GM19463 (cell line): ENCODE results near the gene DKK1.

Experiments
- ATAC-seq: cut with Tn5 transposase; IDR thresholded peaks from one replicate; pipeline ENCODE4 v1.9.1; 2021; ENCODE audit warnings: mild to moderate bottlenecking, moderate library complexity; ENCODE audit not compliant: unreplicated experiment

Gene DKK1

DNA sequence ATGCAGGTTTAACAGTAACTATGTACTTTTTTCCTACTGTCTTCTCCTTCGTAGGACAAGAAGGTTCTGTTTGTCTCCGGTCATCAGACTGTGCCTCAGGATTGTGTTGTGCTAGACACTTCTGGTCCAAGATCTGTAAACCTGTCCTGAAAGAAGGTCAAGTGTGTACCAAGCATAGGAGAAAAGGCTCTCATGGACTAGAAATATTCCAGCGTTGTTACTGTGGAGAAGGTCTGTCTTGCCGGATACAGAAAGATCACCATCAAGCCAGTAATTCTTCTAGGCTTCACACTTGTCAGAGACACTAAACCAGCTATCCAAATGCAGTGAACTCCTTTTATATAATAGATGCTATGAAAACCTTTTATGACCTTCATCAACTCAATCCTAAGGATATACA lies 2.4 kb downstream of the DKK1 start:
- no peak for ATAC-seq

DNA sequence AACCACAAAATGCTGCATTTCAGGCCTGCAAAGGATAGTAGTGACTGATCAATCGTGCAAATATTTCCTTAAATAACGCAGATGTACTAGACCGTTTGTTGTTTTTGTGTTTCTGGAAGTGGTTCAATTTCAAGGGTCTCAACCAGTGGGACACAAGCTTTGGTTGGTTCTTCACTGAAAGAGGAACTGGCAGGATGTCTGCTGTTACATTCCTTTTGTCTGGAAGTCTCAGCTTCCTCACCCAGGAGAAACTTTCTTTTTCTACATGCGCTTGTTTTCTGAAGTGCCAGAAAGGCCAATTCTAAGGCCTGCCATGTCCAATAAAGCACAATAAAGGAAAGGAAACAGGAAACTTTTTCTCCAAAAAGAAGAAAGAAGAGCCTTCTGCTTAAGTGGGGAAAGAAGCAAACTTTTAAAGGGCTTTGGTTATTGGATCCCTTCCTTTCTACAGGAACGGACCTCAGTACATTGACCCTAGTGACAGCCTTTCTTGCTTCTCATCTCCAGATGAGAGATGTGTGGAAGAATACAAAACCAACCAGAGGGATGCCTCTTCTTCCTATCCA lies 4.1 kb downstream of the DKK1 start:
- no peak for ATAC-seq

DNA sequence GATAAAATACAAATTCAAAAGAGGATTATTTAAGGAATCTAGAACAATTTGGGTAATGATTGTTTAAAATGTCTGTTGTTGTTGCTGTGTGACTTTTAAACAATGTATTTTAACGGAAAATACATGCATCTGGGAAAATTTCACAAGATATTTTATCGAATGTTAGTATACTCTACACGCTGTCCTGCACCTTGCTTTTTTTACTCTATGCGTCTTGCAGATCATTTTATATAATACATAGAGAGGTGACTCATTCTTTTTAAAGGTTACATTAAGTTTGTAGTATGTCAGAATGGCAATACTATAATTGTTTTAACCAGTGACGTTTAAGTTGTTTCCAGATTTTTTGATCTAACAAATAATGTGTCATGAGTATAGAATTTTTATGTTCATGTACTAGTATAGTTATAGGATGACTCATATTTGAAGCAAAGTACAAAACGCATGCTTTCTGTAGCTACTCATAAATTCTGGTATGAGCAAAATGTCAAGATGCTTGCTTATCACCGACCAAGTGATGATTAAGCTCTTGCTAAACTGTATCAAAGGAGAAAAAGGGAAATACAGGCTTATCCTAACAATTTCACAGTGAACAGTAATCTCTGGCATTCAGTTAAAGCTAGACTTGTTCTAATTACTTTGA lies 4.9 kb downstream of the DKK1 start:
- no peak for ATAC-seq

DNA sequence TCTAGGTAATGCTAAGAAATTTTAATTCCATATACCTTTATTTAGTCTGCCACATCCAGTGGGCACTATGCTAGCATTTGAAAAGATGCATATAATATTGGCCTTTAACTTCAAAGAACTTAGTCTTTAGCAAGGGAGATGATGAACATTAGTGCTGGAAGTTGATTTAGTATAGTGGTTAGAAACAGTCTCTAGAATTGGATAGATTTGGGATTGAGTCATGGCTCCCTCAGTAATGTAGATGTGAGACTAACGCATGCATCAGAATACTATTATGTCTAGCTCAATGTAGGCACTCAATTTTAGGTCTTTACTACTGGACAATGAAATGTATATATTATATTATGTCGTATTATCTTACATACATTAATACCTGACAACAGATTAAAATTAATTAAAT lies 5.8 kb downstream of the DKK1 start:
- no peak for ATAC-seq

DNA sequence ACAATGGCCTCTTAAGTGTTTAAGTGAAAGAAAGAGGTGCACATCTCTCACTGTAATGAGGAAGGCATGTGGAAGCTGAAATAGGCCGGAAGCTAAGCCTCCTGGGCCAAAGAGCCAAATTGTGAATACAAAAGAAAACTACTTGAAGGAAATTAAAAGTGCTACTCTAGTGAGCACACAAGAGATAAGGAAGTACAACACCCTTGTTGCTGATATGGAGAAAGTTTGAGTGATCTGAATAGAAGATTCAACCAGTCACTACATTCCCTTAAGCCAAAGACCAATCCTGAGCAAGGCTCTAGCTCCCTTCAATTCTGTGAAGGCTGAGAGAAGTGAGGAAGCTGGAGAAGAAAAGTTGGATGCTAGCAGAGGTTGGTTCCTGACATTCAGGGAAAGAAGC lies 8.2 kb downstream of the DKK1 start:
- no peak for ATAC-seq

DNA sequence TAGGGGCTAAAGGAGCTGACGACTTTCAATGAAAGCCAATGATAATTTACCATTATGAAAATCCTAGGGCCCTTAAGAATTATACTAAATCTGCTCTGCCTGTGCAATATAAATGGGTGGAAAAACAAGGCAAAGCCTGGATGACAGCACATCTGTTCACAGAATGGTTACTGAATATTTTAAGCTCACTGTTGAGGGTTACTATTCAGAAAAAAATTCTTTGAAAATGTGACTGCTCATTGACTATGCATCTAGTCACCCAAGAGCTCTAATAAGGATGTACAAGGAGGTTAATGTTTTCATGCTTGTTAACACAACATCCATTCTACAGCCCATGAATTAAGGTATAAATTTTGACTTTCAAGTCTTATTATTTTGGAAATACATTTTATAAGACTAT lies 8.9 kb downstream of the DKK1 start:
- no peak for ATAC-seq

DNA sequence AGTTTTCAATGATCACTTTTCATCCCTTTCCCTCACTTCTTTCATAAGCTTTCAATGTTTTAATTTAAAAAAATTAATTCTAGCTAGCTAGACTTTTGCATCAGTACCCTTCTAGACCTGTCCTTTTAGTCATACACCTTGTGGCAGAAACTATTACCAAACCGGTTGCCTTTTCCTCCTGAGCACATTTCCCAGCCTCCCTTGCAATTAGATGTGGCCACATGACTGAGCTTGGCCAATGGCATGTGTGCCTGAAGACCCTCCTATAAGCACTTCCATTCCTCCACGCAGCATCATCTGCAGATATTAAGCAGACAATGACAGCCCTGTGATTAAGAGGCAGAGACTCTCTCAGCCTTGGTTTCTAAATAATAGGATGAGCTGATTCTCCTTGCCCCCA lies 12.3 kb downstream of the DKK1 start:
- ATAC-seq, result no peak

DNA sequence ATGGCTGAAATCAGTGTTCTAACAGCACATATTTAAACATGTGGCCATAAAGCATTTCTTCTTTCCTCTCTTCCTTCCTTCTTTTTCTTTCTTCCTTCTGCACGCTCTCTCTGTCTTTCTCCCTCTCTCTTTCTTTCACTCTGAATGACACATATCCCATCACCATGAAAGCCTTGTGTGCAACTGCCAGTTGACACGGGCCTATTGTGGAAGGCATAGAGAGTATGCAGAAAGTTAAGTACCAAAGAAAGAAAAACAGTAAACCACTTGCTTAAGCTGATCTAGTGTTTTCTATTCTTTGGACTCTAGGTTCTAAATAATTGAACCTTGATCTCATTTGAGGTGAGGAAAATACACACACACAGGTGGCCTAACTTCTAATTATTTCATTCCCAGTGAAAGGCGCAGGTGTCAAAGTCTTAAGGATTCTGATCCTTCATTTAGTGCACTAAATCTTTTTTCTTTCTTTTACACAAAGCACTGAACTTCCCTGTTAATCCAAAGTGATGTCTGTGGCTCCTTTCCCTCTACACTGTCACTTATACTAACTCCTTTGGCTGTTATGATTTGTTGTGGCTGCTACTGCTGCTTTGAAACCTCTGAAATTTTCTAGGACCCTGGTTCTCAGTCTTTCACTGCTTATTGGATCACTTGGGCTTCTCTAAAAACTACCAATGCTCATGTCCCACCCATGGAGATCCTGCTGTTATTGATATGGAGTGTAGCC lies 17.7 kb downstream of the DKK1 start:
- ATAC-seq, result no peak

DNA sequence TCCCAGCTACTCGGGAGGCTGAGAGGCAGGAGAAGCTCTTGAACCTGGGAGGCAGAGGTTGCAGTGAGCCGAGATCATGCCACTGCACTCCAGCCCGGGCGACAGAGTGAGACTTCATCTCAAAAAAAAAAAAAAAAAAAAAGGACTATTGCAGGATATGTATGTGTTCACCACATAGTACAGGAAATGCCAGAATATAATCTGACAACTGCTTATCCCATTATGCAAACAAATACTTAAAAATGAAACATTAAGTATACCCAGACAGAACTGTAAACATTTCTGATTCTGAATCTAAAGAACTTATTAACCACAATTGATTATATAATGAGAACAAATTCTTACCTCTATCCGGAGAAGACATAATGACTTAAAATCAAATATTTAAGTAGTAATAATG lies 18.7 kb downstream of the DKK1 start:
- no peak for ATAC-seq

DNA sequence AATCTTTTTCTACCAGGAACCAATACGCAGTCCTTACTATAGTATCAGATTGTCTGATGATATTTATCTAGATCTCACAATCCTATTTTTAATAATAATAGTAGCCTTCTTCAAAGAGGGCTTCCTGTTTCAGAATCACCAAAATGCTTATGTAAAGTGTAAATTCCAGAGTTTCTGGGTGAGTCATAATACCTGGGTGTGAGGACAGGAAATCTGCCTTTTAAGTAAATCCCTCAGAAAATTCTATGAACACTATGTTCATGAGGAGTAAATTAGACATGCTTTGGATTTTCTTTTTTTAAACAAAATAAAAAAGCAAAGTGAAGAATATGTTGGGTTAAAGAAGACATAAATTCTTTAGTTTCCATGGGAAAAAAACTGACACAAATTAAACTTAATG lies 20.5 kb downstream of the DKK1 start:
- no peak for ATAC-seq

DNA sequence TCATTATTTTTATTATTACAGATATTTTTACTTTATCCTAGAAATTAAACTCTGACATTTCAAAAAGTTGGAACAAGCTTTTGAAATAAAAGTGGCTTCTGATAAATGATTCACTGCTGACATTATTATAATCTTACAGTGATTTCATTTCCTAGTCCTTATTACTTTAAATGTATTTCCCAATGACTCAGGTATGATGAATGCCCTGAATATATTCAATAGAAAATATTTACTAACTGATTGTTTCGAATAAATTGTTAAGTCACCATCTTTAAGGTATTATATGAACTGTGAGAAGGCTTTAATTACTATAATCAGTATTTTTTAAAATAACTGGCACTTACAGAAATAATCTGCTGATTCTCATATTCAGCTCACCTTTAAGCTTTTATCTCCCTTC lies 21.6 kb downstream of the DKK1 start:
- no peak for ATAC-seq

DNA sequence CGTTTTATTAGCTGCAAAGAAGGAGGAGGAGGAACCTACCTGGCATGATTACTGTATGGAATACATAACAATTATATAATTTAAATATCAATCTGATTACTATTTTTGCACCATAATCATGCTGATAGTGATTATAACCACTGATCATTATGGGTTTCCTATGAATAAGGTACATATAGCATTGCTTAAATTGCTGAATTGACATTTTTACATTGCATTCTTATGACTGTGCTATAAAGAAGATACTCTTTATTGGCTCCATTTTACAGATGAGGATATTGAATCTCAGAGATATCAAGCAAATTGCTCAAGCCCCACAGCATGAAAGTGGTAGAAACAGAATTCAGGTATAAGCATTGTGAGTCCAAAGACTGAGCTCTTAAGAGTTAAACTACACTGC lies 23.1 kb downstream of the DKK1 start:
- no peak for ATAC-seq

DNA sequence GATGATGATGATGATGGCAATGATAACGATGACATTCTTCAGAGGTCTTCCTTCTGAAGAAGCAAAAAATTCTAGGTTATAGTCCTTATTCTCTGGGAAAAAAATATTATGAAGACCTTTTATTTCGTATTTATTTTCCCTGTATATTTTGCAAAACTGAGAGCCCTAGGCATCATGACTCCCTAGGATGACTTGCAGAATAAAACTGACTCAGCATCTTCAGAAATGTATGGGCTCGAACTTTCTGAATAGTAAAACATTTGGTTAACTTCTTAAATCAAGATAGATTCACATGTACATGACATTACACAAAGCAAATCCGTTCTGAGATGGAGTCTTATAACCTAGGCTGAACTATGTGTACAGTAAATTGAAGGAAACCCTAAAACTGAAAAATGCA lies 29.4 kb downstream of the DKK1 start:
- ATAC-seq, result no peak

DNA sequence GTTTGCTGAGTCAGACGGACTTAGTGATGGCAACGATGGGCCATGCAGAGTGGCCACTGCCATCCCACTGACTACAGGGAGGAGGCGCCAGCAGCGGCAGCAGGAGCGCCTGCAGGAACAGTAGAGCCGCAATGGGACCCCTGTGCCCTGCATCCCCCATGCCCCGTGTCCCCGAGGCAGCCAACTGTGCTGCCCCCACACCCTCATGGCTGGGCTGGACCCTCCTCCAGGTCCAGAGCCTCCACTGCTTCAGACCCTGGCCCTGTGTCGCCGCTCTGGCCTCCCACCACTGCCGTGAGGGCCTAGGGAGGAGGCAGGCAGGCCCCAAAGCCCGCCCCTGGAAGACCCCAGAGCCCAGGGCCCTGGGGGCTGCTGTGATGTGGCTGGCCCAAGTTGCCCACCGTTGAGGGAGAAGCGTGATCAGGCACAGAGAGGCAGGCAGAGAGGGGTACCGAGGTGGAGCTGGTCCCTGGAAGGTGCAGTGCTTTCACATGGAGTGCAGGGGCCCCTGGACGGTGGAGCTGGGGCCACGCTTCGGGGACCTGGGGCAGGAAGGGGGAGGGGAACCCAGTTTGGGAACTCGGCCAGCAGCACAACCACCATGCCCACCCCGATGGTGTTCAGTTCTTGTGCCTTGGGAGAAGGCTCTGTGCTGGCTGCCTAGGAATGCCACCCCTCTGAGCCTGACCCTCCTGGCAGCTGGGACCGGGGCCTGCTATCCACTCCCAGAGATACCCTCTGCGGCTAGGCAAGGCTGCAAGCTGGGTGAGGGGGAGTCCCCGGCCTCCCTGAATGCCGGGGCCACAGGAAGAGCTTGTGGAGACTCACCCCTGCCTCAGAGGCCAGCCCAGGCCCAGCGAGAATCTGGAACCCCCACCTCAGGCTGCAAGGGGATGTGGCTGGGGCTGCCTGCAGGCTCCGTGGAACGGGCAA lies 32.6 kb downstream of the DKK1 start:
- no peak for ATAC-seq

DNA sequence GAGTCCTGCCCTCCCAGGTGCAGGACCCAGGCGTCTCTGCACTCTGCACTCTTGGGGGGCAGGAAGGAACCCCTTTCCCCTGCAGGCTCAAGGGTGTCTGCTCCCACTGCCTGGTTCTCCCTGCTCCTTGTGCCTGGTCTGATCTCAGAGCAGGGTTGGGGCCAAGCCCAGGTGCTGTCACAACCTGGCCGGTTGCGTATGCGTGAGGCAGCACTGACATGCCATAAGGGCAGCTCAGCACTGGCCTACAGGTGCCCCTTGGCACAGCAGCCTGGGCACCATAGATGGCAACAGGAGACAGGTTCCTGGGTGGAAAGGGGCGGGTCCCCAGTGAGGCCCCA lies 33.2 kb downstream of the DKK1 start:
- ATAC-seq, result no peak

DNA sequence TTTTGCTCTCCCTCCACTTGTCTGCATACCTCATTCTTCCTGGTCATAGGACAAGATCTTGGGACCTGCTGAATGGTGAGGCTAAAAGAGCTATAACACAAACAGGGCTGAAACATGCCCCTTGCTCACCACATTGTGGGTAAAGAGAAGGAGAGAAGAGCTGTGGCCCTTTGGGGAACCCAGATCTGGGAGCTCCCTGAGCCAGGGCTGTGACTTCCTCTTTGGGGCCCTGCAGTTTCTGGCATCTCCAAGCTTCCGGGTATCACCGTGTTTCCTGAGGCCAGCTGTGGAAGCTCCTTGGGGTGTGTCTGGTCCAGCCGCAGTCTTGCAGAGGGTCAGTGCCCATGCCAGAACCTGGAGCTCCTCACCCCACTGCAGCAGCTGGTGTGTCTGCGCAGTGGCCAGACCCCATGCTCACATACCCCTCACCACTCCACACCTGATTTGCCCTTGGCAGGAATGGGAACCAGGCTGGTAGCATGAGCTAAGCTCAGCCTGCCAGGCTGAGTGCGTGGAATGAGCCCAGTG lies 34.0 kb downstream of the DKK1 start:
- ATAC-seq, result no peak

DNA sequence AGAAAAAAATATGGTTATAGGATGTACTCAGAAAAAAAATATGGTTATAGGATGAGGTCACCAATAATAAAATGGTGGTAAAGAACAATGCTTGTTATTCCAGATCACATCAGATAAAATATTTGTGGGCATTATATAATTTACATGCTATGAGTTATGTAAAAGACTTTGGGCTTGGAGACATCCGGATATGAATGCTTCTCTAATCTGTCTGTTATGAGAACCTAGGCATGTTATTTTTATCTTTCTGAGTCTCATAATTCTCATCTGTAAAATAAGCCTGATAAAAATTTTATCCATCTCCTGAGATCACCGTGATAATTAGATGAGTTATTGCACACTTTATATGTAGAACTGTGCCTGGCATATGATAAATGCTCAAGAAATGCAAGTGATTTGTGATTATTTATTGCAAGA lies 37.8 kb downstream of the DKK1 start:
- ATAC-seq, result no peak

DNA sequence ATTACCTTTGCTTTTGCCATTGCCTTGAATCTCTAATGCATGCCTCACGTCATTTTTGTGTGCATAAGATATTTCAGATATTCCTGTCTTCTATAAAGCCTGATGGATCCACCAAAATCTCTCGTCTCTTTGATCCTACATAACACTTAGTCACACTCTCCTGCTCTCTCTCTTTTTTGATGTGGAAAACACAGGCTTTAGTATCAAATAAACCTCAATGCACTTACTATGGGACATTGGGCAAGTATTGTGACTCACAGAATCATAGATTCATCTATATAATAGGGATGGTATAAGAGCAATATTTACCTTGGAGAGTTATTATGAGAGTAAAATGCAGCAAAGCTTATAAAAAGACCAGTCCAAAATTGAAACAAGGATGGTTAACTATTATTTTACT lies 39.1 kb downstream of the DKK1 start:
- ATAC-seq, result no peak

DNA sequence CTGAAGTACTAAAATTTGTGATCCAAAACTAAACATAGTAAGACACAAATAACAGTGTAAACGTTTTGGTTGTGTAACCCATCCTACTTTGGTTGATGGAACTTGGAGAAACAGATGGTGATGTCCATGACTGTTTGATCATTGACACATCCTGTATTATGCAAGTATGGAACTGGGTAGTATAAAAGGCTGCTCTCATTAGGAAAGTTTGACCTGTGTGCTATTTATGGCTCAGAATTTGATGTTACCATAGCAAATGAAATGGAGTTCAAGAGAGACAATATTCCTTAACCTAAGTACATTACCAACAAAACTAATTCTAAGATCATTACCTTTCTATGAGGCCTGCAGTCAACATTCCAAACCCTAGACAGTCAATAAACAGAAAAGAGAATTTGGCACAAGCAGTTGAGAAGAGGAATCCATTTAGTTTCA lies 39.9 kb downstream of the DKK1 start:
- ATAC-seq, result no peak

DNA sequence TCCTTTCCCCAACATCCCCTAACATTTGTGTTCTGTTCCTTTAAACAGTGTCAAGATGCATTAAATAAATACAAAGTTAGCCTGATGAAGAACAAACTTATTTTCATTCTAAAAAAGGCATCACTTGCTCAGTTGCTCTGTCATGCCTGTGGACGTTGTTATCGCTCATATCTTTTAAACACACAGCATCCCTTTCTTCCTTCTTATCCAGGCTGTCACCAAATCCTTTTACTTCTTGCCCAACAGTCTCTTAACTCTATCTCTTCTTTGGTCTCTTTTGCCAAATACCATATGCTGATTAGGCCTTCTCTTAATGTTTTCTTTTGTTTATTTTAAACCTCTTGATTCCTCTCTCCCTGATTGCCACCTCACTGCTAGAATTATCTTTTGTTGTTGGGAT lies 43.9 kb downstream of the DKK1 start:
- ATAC-seq, result no peak

DNA sequence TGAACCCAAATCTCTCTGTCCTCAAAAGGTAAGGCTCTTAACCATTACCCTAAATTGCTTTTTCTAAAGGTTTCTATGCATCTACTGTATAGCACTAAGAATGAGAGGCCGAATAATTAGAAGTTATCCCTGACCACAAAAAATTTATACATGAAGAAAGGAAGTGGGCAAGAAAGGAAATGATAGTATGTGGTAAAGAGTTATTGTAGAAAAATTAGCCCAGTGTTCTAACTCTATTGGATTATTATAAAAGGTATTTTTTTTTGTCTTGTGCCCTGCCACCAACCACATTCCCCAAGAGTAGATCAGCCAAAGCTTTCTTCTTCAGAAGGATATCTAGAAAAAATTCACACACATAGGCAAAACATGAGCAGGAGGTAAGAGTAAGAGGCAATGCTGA lies 45.4 kb downstream of the DKK1 start:
- no peak for ATAC-seq
